Fibroblast of skin of left biceps (primary cell): ENCODE data around the gene PDCD4.

Experiments
- DNase-seq, 2 experiments: peaks; one replicate each; pipeline ENCODE4 v3.0.0-alpha.2; 2013; ENCODE audit warnings: low read depth in 2 of 2

PDCD4 gene

GRCh38 chr10:110919349-110919931 is 47.7 kb downstream of the PDCD4 start, which contains the start of gene SHOC2:
SHOC2 (plus strand) TSS chr10:110919604; CDS start chr10:110964359, 44,755 bp downstream.
- DNase-seq = no peak

GRCh38 chr10:110919971-110920881 is 48.5 kb downstream of the PDCD4 start:
- DNase-seq = peak in 1 of 2 experiments; percentile 31

GRCh38 chr10:110923856-110924493 is 52.2 kb downstream of the PDCD4 start:
- no peak for DNase-seq

GRCh38 chr10:110927461-110927860 is 55.7 kb downstream of the PDCD4 start:
- DNase-seq = no peak

- no peak for DNase-seq
Measured at GRCh38 chr10:110931769-110932381, 60.1 kb downstream of the PDCD4 start.

GRCh38 chr10:110932505-110933180 is 60.9 kb downstream of the PDCD4 start:
- no peak for DNase-seq

GRCh38 chr10:110936757-110937156 is 65.0 kb downstream of the PDCD4 start:
- no peak for DNase-seq

- no peak for DNase-seq
Measured at GRCh38 chr10:110939419-110939818, 67.7 kb downstream of the PDCD4 start.

- DNase-seq = peak; percentile 42 to 60
Measured at GRCh38 chr10:110944792-110945396, 73.2 kb downstream of the PDCD4 start.

- DNase-seq = no peak
Measured at GRCh38 chr10:110946496-110946895, 74.8 kb downstream of the PDCD4 start.

- no peak for DNase-seq
Measured at GRCh38 chr10:110947061-110947595, 75.4 kb downstream of the PDCD4 start.
